ENCODE measurements around the gene NADK2. TPM values are rescaled to one million over a fixed set of nuclear protein-coding genes. Genes with fewer than 3 reads are reported as not detected.

Gene NADK2
- total and polyA plus RNA-seq, 9 donors, result 13.5 to 46.7 (median 26.4) TPM

- WGBS, 3 donors, result 89 to 94% (median 93%) methylated on average over 3 of the region's 3 CpGs
- no peak for TF ChIP-seq POLR2A (IDR thresholded peaks at IDR 0.05)
- TF ChIP-seq CTCF (IDR thresholded peaks at IDR 0.05), result no peak
- TF ChIP-seq EP300 (IDR thresholded peaks at IDR 0.05), result no peak
- H3K4me1 ChIP-seq (ENCODE audit: insufficient read depth), result peaks cover 1% of the 10 kb centered on the region
- no peak for DNase-seq
- intact Hi-C loops (cut with DNase I), result no loop called here
- no peaks in the 10 kb centered on the region for H3K27me3 ChIP-seq
- no peaks in the 10 kb centered on the region for H3K36me3 ChIP-seq
- H3K27ac ChIP-seq, result no peak overlapping the region
- no peaks in the 10 kb centered on the region for H3K9me3 ChIP-seq
- H3K4me3 ChIP-seq, result no peak overlapping the region
Observed at GRCh38 chr5:36160617-36161016, 81.1 kb downstream of the NADK2 start.

GRCh38 chr5:36158144-36158543 lies 83.6 kb downstream of the NADK2 start:
- DNase-seq, result no peak
- H3K4me3 ChIP-seq, result no peak overlapping the region
- no peaks in the 10 kb centered on the region for H3K36me3 ChIP-seq
- intact Hi-C loops (cut with DNase I), result loop anchor here in 1 of 4 donors (10.0 kb wide), 1 partner anchor 1243 kb away; the partner anchor contains the start of genes BRIX1 and RAD1
- H3K27ac ChIP-seq, result no peak overlapping the region
- no peaks in the 10 kb centered on the region for H3K27me3 ChIP-seq
- 34 to 70% (median 46%) methylated on average over 2 of the region's 2 CpGs for WGBS, 3 donors
- no peaks in the 10 kb centered on the region for H3K9me3 ChIP-seq
- peaks cover 3% of the 10 kb centered on the region for H3K4me1 ChIP-seq (ENCODE audit: insufficient read depth)
- TF ChIP-seq CTCF (IDR thresholded peaks at IDR 0.05) (no peak), POLR2A (IDR thresholded peaks at IDR 0.05) (no peak), EP300 (IDR thresholded peaks at IDR 0.05) (no peak)

- no peaks in the 10 kb centered on the region for H3K27me3 ChIP-seq
- TF ChIP-seq CTCF (IDR thresholded peaks at IDR 0.05) (no peak), POLR2A (IDR thresholded peaks at IDR 0.05) (no peak), EP300 (IDR thresholded peaks at IDR 0.05) (no peak)
- H3K4me3 ChIP-seq, result no peak overlapping the region
- H3K4me1 ChIP-seq (ENCODE audit: insufficient read depth), result peaks cover 3% of the 10 kb centered on the region
- intact Hi-C loops (cut with DNase I), result loop anchor here in 1 of 4 donors (10.0 kb wide), 1 partner anchor 1242 kb away; the partner anchor contains the start of genes BRIX1 and RAD1
- no peak for DNase-seq
- WGBS, 3 donors, result 7 to 17% (median 13%) methylated on average over 1 of the region's 1 CpG
- no peaks in the 10 kb centered on the region for H3K36me3 ChIP-seq
- no peaks in the 10 kb centered on the region for H3K9me3 ChIP-seq
- H3K27ac ChIP-seq, result no peak overlapping the region
Observed at GRCh38 chr5:36156619-36157018, 85.1 kb downstream of the NADK2 start.

GRCh38 chr5:36156121-36156601 lies 85.6 kb downstream of the NADK2 start:
- no peak overlapping the region for H3K27ac ChIP-seq
- intact Hi-C loops (cut with DNase I), result loop anchor here in 1 of 4 donors (10.0 kb wide), 1 partner anchor 1241 kb away; the partner anchor contains the start of genes BRIX1 and RAD1
- H3K9me3 ChIP-seq, result no peaks in the 10 kb centered on the region
- TF ChIP-seq CTCF (IDR thresholded peaks at IDR 0.05), result no peak
- TF ChIP-seq POLR2A (IDR thresholded peaks at IDR 0.05), result no peak
- no peak for TF ChIP-seq EP300 (IDR thresholded peaks at IDR 0.05)
- peaks cover 3% of the 10 kb centered on the region for H3K4me1 ChIP-seq (ENCODE audit: insufficient read depth)
- no peaks in the 10 kb centered on the region for H3K27me3 ChIP-seq
- no peak overlapping the region for H3K4me3 ChIP-seq
- WGBS, 3 donors, result 46 to 50% (median 49%) methylated on average over 4 of the region's 4 CpGs
- no peaks in the 10 kb centered on the region for H3K36me3 ChIP-seq
- DNase-seq, result no peak

Data from ovary (tissue), 9 donors.